ENCODE results near the gene RPS21.

RPS21 gene

GRCh38 chr20:62354031-62354808 is 32.7 kb upstream of the RPS21 start:
- DNase-seq = no peak

DNA sequence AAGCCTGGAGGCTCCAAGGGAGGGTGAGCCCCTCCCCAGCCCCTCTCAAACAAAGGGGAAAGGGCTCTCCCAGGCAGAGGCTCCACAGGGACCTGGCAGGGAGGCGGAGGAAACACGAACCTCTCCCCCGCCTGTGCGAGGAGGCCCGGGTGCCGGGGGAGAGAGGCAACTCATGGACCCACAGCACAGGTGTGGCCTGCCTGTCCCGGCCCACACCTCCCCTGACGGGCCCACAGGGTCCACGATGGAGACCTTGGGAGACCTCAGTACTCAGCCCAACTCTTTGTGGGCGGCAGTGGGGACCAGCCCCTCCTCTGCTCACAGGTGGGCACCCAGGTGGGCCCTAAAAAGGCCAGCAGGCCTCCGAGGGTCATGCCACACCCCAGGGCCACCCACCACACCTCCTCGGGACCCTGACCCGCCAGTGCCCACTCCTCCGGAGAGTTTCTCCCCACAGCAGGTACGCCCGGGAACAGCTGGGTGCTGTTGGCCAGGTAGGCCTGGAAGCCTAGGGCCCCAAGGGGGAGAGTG is 32.0 kb upstream of the RPS21 start:
- DNase-seq = no peak

DNA sequence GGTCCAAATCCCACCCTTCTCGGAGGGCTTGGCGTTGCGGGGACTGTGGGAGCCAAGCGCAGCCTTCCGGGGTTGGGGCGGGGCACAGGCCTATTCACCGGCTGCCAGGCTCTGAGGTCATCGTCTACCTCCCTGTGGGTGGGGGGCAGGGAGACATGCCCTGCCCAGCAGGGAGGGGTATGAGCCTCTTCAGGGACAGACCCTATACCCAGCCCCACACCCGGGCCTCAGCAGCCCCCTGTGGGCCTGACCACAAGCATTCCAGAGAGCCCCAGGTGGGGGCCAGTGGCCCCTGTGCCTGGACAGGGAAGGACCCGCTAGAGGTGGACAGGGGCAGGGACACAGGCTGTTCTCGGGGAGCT is 31.4 kb upstream of the RPS21 start:
- no peak for DNase-seq

GRCh38 chr20:62355878-62356588 is 30.9 kb upstream of the RPS21 start:
- DNase-seq = no peak

DNA sequence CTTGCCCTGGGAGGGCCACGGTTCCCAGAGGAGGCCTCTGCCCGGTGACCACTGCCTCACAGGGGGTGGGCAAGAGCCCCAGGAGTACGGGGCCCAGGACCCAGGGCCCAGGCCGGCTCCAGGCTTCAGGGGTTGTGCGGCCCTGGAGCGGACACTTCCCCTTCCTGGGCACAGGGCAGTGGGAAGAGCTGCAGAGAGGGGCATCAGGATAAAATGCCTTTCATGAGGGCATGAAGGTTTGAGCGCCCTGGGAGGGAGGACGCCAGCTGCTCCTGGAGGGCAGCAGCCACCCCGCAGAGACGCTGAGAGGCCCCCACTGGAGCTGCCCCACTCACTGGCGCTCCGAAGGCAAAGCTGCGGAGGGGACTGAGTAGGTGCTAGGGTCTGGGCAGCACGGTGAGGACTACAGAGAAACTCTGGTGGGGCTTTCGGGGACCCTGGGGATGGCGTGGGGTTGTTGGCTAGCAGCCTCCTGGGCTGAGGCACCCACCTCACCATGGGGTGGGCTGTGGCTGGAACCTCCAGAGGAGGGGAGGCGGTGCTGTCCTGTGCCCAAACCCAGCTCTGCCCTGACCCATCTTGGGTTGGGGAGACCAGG is 30.2 kb upstream of the RPS21 start:
- DNase-seq = no peak

- no peak for DNase-seq
These were observed 29.7 kb upstream of the RPS21 start for GRCh38 chr20:62357187-62357667.

DNA sequence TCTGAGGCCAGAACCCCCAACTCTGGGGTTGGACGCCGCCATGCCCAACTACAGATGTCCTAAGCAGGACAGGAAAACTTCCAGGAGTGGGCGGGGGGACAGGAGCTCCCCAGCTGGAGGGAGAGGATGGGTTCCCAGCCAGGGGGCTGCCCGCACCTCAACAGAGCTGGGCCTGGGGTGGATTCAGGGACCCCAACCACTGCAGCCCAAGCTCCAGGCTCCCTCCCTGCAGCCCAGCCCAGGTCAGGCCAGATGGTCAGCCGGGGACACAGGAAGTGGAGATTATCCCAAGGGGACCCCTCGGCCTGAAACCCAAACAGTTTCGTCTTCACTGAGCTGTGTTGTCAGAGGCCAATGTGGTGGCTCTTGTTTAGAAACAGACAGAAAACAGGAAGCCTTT is 29.2 kb upstream of the RPS21 start:
- no peak for DNase-seq

DNA sequence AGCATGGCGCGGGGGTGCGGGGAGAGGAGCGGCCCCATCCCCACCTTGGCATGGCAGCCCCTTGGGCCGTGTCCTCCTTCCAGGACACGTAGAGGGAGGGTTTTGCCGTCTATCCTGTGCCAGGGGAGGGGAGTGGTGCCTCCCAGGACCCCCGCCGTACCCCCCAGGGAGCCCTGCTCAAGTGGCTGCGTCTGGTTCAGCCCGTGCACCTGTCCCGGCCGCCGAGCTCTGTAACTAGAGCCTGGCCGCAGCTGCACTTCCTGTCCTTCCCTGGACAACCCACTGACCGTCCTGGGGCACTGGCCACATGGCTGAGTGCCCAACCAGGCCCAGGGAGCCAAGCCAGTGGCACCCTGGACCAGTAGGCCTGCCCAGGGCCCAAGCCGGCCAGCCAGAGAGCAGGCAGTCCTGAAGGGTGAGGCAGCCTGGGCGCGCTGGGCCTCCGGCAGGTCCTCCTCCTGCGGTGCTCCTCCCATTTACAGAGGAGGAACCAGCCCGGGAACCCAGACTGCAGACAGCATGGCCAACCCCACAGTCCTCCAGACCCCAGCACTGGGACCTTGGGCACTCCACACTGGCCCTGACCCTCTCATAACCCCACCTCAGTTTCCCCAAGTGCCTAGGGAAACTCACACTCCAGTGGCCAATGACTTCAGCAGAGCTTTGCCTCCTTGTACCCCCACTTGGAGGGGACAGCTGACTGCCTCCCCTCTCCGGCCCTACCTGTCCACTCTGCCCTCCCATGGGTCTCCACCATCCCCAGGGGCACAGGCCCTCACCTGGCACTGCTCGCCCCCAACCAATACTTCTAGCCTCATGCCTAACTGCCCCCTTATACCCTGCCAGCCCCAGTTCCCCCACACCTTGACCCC is 28.5 kb upstream of the RPS21 start:
- DNase-seq = no peak

GRCh38 chr20:62359043-62359490 is 27.8 kb upstream of the RPS21 start:
- no peak for DNase-seq

DNA sequence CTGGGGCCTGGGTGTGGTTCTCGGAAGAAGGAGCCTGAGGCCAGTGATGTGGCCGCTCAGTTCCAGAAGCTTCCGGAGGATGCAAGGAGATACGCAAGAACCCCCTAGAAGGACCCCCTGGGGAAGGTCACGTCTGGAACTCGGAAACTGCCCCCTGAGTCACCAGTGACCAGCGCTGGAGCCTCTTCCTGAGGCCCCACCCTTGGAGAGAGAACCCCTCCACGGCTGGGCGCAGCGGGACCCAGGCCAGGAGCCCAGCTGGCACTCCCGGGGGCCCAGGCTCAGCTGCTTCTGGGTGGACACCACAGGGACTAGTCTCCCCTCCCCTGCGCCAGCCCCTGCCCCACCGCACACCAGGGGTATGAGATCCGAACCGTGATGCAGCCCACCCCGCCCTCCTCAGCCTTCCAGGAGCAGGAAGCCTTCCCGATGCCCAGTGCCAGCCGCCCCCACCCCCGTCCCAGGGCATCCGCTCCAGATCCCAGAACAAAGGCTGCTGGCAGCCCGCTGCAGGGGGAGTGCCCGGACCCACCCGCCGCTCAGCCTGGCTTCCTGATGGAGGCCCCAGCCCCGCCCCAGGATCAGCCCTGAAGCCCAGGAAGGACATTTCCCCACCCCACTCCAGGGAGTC is 27.3 kb upstream of the RPS21 start:
- DNase-seq = no peak

- DNase-seq = no peak
These were observed 25.8 kb upstream of the RPS21 start for GRCh38 chr20:62360854-62361798.

DNA sequence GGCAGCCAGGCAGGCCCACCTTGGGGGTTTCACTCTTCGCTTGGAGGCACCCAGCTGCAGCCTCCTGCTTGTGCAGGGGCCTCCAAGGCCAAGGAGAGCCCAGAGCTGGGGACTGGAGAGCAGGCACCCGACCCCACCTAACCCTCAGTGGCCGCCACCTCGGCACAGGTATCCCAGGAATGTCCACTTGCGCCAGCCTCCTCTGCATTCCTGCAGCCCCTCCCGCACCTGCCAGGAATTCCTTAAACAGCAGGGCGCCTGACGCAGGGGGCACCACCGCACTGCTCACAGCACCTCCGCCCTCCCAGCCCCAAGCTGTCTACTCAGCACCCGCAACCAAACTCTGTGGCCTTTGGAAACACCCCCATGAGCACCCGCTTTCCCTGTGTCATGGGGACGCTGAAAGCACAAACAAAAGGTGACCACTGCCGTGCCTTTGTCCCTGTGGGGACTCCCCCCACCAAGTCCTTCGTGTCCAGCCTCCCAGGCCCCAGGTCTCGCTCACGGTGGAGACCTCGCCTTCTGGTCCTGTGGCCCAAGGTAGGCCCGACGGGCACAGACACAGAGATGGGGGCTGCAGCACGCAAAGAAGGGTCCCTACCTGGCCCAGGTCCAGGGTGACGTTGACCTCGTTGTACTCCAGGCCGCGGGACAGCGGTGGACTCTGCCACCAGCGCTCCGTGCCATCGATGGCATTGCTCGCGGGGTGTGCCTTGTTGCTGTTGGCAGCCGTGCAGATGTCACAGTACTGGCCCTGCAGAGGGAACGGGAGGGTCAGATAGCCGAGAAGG is 24.9 kb upstream of the RPS21 start:
- no peak for DNase-seq

- DNase-seq = no peak
These were observed 24.3 kb upstream of the RPS21 start for GRCh38 chr20:62362590-62362940.

GRCh38 chr20:62362991-62363919 is 23.6 kb upstream of the RPS21 start:
- no peak for DNase-seq

DNA sequence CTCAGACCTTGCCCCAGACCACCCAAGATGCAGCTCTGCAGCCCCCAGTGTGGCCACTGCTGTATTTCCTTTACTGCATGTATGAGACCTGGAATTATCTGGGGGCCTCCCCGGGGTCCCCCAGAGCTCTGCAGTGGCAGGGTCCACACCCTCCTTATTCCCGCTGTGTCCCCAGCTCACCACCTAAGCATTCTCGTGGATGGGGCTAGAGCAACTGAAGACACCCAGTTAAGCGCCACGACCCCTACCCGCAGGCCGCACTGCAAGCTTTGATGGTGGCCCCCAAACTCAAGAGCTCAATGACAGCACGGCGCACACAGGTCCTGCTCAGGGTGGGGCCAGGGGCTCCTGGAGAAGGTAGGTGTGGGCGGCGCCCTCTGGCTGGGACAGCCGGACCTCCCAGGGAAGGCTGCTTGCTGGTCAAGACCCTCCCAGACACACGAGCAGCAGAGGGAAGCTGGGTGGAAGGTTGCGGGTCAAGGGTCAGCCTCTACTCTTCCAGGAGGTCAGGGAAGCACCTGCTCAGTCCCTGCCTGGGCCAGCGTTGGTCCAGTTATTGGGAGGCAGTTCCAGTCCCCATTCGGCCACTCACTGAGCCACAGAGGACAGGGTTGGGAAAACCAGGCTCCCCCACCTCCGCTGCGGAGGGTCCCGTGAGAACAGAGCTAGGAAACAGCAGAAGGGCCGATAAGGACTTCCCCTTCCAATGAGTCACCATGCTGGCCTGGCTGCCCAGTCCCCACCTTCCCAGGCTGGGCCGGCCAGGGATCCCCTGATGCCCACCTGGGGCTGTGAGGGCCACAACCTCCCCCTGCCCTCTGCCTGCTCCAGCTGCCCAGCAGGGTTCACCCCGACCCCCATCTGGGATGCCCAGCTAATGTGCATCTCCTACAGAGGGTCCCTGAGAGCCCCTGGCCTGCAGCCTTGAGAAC is 22.7 kb upstream of the RPS21 start:
- DNase-seq = no peak

GRCh38 chr20:62364911-62365736 is 21.8 kb upstream of the RPS21 start:
- DNase-seq = no peak

DNA sequence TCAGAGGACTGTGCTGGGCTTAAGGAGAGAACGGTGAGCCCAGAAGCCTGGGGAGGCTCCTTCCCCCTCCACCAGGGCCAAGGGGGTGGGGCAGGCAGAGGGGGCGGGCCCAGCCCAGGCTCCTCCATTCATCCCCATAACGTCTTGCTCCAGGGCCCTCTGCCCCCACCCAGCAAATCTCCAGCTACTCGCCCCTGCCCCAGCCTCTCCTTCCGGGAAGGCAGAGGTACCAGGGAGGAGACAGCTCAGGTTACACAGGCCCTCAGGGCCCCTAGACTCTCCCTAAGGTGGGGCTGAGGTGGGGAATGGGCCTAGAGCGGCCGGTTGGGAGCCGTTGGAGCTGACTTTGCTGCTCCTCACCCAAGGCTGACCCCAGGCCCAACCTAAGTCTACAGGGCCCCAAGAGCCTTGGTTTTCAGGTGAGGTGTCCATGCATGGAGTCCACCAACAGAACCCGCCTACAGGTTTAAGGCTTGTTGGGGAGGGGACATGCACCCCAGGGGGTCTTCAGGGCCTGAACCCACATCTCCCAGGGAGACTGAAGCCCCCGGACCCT is 21.0 kb upstream of the RPS21 start:
- DNase-seq = no peak

All from NCI-H187 treated with DMSO at 0.1 percent for 48 hours (cell line).